Measurements from ENCODE around the gene MICAL3. TPM values are rescaled to one million over a fixed set of nuclear protein-coding genes. Genes with fewer than 3 reads are reported as not detected.

The MICAL3 gene
- total RNA-seq, 4 donors from 2014 or later: 24.3 to 29.7 (median 28.2) TPM

DNA sequence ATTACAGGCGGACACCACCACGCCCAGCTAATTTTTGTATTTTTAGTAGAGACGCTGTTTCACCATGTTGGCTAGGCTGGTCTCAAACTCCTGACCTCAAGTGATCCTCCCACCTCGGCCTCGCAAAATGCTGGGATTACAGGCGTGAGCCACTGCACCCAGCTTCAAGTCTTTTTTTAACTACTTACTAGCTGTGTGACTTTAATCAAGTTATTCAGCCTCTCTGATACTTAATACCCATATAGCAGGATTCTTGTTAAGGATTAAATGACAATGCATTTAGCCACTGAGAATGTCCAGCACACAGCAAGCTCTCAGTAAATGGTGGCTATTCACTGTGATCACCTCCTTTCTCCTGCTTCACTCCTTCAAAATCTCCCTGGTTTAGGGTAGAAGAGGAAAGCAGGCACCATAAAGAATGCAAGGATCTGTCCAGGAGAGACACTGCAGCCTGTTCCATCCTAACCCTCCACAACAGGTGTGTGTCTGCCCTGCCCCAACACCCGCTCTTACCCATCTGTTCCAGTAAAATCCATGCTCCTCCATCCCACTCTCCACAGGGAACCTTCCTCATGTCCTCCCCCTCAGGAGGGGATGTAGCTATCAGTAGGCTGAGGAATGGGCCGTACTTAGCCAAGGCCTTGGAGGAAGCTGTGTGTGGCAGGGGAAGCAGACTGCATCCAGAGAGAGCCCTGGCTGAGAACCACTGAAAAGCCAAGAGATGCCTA lies 69.3 kb downstream of the MICAL3 start:
- no peak for TF ChIP-seq POLR2A (IDR thresholded peaks at IDR 0.05)
- TF ChIP-seq, protein P1, sequence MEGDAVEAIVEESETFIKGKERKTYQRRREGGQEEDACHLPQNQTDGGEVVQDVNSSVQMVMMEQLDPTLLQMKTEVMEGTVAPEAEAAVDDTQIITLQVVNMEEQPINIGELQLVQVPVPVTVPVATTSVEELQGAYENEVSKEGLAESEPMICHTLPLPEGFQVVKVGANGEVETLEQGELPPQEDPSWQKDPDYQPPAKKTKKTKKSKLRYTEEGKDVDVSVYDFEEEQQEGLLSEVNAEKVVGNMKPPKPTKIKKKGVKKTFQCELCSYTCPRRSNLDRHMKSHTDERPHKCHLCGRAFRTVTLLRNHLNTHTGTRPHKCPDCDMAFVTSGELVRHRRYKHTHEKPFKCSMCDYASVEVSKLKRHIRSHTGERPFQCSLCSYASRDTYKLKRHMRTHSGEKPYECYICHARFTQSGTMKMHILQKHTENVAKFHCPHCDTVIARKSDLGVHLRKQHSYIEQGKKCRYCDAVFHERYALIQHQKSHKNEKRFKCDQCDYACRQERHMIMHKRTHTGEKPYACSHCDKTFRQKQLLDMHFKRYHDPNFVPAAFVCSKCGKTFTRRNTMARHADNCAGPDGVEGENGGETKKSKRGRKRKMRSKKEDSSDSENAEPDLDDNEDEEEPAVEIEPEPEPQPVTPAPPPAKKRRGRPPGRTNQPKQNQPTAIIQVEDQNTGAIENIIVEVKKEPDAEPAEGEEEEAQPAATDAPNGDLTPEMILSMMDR (IDR thresholded peaks at IDR 0.05): no peak
- intact Hi-C loops (cut with DNase I; ENCODE audit: low total_unique reads): no loop called here
- 93 to 96% methylated on average over 8 of the region's 8 CpGs for whole genome bisulfite sequencing, 2 donors
- H3K4me3 ChIP-seq (ENCODE audit: low read depth, poor library complexity, severe bottlenecking): no peak overlapping the region
- peak in 1 of 2 donors; percentile 20 for DNase-seq (ENCODE audit: low spot score in 2 of 2)

- 93% methylated on average over 10 of the region's 10 CpGs for WGBS, 2 donors
- TF ChIP-seq, protein P1 (IDR thresholded peaks at IDR 0.05): no peak
- no peak for TF ChIP-seq POLR2A (IDR thresholded peaks at IDR 0.05)
- no peak for DNase-seq (ENCODE audit: low spot score in 2 of 2)
- intact Hi-C loops (cut with DNase I; ENCODE audit: low total_unique reads): no loop called here
- no peak overlapping the region for H3K4me3 ChIP-seq (ENCODE audit: low read depth, poor library complexity, severe bottlenecking)
Observed at GRCh38 chr22:17954200-17954859, 70.0 kb downstream of the MICAL3 start.

- no peak overlapping the region for H3K4me3 ChIP-seq (ENCODE audit: low read depth, poor library complexity, severe bottlenecking)
- TF ChIP-seq, protein P1 (IDR thresholded peaks at IDR 0.05): no peak
- TF ChIP-seq POLR2A (IDR thresholded peaks at IDR 0.05): no peak
- 91 to 95% methylated on average over 4 of the region's 4 CpGs for WGBS, 2 donors
- intact Hi-C loops (cut with DNase I; ENCODE audit: low total_unique reads): no loop called here
- DNase-seq (ENCODE audit: low spot score in 2 of 2): no peak
Observed at GRCh38 chr22:17953147-17953546, 71.2 kb downstream of the MICAL3 start.

DNA sequence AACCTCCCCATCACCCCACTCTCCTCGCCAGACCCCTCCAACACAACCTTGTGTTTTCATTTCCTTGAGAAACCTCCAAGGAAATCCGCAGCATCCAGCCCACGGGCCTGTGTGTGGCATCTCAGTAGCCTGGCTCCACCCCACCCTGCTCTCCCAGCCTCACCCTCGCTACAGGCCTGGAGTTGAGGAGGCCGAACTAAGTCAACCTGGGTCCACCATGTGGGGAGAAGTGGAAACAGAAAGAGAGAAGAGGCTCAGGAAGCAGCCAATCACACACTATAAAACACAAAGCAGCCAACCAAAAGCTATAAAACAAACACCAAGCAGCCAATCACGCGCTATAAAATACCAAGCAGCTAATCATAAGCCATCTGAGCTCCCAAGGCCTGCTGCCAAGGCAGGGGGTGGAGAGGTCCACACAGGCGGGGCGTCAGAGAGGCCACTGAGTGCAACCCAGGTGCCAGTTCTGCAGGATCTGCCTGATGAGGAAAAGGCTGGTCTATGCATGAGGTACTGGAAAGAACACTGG lies 72.0 kb downstream of the MICAL3 start:
- 62 to 69% methylated on average over 9 of the region's 9 CpGs for WGBS, 2 donors
- TF ChIP-seq, protein P1 (IDR thresholded peaks at IDR 0.05): no peak
- TF ChIP-seq POLR2A (IDR thresholded peaks at IDR 0.05): no peak
- H3K4me3 ChIP-seq (ENCODE audit: low read depth, poor library complexity, severe bottlenecking): no peak overlapping the region
- no peak for DNase-seq (ENCODE audit: low spot score in 2 of 2)
- intact Hi-C loops (cut with DNase I; ENCODE audit: low total_unique reads): no loop called here

GRCh38 chr22:17951315-17951714 lies 73.0 kb downstream of the MICAL3 start:
- no peak for TF ChIP-seq POLR2A (IDR thresholded peaks at IDR 0.05)
- TF ChIP-seq, protein P1 (IDR thresholded peaks at IDR 0.05): no peak
- no peak for DNase-seq (ENCODE audit: low spot score in 2 of 2)
- 70 to 80% methylated on average over 5 of the region's 5 CpGs for WGBS, 2 donors
- intact Hi-C loops (cut with DNase I; ENCODE audit: low total_unique reads): no loop called here
- no peak overlapping the region for H3K4me3 ChIP-seq (ENCODE audit: low read depth, poor library complexity, severe bottlenecking)
